ENCODE measurements around the gene ANKH.

Gene ANKH

DNA sequence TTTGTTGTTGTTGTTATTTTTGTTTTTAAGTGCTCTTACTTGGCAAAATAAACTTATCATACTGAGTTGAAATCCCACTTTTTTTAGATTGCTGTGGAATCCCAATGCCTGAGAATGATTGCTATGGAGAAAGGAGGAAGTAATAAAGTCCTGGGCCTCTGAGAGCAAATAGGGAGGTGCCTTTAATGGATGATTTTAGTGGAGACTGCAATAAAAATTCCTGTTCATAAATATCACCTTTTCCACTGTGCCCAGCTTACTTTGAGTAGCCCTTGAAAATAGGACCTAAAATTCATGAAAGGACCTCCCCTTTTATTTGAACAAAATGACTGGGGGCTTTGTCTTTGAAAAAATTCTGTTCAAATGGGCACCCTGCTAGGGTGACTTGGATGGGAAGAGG, 21.8 kb upstream of the ANKH start:
- Histone ChIP-seq H3K79me2 (ENCODE audit: control insufficient read depth, low read length) (no peaks in the 10 kb centered on the region), H3K9me3 (ENCODE audit: control insufficient read depth, insufficient read depth, low read length) (no peaks in the 10 kb centered on the region), H3K27ac (ENCODE audit: low read depth, low read length) (no peak overlapping the region), H3K9me2 (replicated peaks; ENCODE audit: control insufficient read depth, low read length) (no peaks in the 10 kb centered on the region), H3K27me3 (ENCODE audit: control insufficient read depth, low read length) (peaks cover 2% of the 10 kb centered on the region; the same call in 1 of the 2 replicates), H4K20me1 (ENCODE audit: control insufficient read depth, insufficient read depth, low read depth, low read length) (no peaks in the 10 kb centered on the region), H3K4me2 (ENCODE audit: low read length) (no peak overlapping the region), H3K4me3 (ENCODE audit: low read length) (no peak overlapping the region), H3K36me3 (ENCODE audit: control insufficient read depth, low read length) (no peaks in the 10 kb centered on the region), H3K4me1 (ENCODE audit: control insufficient read depth, low read length) (no peaks in the 10 kb centered on the region), H3F3A (ENCODE audit: control insufficient read depth, insufficient read depth) (no peaks in the 10 kb centered on the region)
- TF ChIP-seq, protein P1, sequence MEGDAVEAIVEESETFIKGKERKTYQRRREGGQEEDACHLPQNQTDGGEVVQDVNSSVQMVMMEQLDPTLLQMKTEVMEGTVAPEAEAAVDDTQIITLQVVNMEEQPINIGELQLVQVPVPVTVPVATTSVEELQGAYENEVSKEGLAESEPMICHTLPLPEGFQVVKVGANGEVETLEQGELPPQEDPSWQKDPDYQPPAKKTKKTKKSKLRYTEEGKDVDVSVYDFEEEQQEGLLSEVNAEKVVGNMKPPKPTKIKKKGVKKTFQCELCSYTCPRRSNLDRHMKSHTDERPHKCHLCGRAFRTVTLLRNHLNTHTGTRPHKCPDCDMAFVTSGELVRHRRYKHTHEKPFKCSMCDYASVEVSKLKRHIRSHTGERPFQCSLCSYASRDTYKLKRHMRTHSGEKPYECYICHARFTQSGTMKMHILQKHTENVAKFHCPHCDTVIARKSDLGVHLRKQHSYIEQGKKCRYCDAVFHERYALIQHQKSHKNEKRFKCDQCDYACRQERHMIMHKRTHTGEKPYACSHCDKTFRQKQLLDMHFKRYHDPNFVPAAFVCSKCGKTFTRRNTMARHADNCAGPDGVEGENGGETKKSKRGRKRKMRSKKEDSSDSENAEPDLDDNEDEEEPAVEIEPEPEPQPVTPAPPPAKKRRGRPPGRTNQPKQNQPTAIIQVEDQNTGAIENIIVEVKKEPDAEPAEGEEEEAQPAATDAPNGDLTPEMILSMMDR (IDR thresholded peaks at IDR 0.05; ENCODE audit: low read depth, low read length, poor library complexity, severe bottlenecking), result no peak
- TF ChIP-seq EZH2phosphoT487 (IDR thresholded peaks at IDR 0.05; ENCODE audit: borderline replicate concordance, low read length), result no peak

DNA sequence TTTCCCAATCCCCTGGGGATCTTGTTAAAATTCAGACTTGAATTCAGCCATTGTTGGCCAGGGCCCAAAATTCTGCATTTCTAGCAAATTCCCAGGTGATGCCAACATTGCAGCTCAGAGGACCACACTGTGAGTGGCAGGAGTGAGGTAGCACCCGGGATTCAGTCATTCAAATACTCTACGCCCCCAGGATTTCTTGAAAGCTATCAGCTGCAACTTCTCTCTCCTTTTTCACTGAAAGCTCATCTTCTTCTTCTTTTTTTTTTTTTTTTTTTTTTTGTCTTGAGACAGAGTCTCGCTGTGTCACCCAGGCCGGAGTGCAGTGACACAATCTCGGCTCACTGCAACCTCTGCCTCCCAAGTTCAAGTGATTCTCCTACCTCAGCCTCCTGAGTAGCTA, 19.3 kb upstream of the ANKH start:
- Histone ChIP-seq H3K4me2 (ENCODE audit: low read length) (no peak overlapping the region), H3K4me3 (ENCODE audit: low read length) (no peak overlapping the region), H3K9me3 (ENCODE audit: control insufficient read depth, insufficient read depth, low read length) (no peaks in the 10 kb centered on the region), H3F3A (ENCODE audit: control insufficient read depth, insufficient read depth) (no peaks in the 10 kb centered on the region), H4K20me1 (ENCODE audit: control insufficient read depth, insufficient read depth, low read depth, low read length) (no peaks in the 10 kb centered on the region), H3K79me2 (ENCODE audit: control insufficient read depth, low read length) (no peaks in the 10 kb centered on the region), H3K36me3 (ENCODE audit: control insufficient read depth, low read length) (no peaks in the 10 kb centered on the region), H3K4me1 (ENCODE audit: control insufficient read depth, low read length) (no peaks in the 10 kb centered on the region), H3K27me3 (ENCODE audit: control insufficient read depth, low read length) (peaks cover 2% of the 10 kb centered on the region; the same call in 1 of the 2 replicates), H3K27ac (ENCODE audit: low read depth, low read length) (no peak overlapping the region), H3K9me2 (replicated peaks; ENCODE audit: control insufficient read depth, low read length) (no peaks in the 10 kb centered on the region)
- TF ChIP-seq, protein P1 (IDR thresholded peaks at IDR 0.05; ENCODE audit: low read depth, low read length, poor library complexity, severe bottlenecking), result no peak
- TF ChIP-seq EZH2phosphoT487 (IDR thresholded peaks at IDR 0.05; ENCODE audit: borderline replicate concordance, low read length), result no peak

DNA sequence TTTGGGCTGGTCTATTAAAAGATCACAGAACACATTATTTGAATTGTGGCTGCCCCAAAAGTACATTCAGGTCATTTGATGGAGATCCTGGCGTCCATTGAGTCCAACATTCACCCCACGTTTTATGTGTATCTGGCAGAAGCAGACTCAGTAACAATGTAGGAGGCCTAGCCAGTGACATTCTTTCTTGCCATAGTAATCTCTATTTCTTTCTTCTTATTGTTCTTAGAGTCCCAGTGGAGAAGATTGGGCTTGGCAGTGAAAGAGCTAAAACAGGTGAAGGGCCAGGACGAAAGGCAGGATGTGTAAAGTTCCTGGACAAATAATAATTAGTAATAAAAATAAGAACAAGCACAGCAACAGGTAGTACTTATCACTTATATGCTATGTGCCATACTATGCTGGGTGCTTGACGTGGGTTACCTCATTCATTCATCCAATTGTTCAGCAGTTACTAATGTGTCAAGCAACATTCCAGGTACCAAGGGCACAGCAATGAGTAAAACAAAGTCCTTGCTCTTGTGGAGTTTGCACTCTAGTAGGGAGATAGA, 12.6 kb upstream of the ANKH start:
- Histone ChIP-seq H3K9me3 (ENCODE audit: control insufficient read depth, insufficient read depth, low read length) (no peaks in the 10 kb centered on the region), H3K27ac (ENCODE audit: low read depth, low read length) (no peak overlapping the region), H3K4me3 (ENCODE audit: low read length) (no peak overlapping the region), H3K27me3 (ENCODE audit: control insufficient read depth, low read length) (peaks cover 5% of the 10 kb centered on the region; the same call in 1 of the 2 replicates), H3K4me2 (ENCODE audit: low read length) (no peak overlapping the region), H3K4me1 (ENCODE audit: control insufficient read depth, low read length) (no peaks in the 10 kb centered on the region), H3K36me3 (ENCODE audit: control insufficient read depth, low read length) (no peaks in the 10 kb centered on the region), H4K20me1 (ENCODE audit: control insufficient read depth, insufficient read depth, low read depth, low read length) (no peaks in the 10 kb centered on the region), H3K79me2 (ENCODE audit: control insufficient read depth, low read length) (no peaks in the 10 kb centered on the region), H3F3A (ENCODE audit: control insufficient read depth, insufficient read depth) (no peaks in the 10 kb centered on the region), H3K9me2 (replicated peaks; ENCODE audit: control insufficient read depth, low read length) (no peaks in the 10 kb centered on the region)
- TF ChIP-seq, protein P1 (IDR thresholded peaks at IDR 0.05; ENCODE audit: low read depth, low read length, poor library complexity, severe bottlenecking), result no peak
- TF ChIP-seq EZH2phosphoT487 (IDR thresholded peaks at IDR 0.05; ENCODE audit: borderline replicate concordance, low read length), result no peak

Data from DOHH2 (cell line).